K562 (cell line): Measurements from ENCODE around the gene EPHA2. TPM values are rescaled to one million over a fixed set of nuclear protein-coding genes. Genes with fewer than 3 reads are reported as not detected.

Experiments
- FOXK2 ChIP-seq, 2 experiments: fragments of 450-650 bp; IDR thresholded peaks in 1 of 2; conservative IDR thresholded peaks in 1 of 2; 2 replicates each; pipeline ENCODE4 v1.6.1; 2016; ENCODE audit warnings: low read depth in 2 of 2, mild to moderate bottlenecking in 1 of 2
- GATAD2A ChIP-seq: fragments of 450-650 bp; IDR thresholded peaks from 2 replicates; pipeline ENCODE4 v1.6.1; 2017
- IFI16 ChIP-seq: fragments of 250-450 bp; sonication (Bioruptor Pico); IDR thresholded peaks from 2 replicates; pipeline ENCODE4 v2.1.2; 2022; ENCODE audit warnings: mild to moderate bottlenecking, inconsistent platforms
- JUND ChIP-seq, 2 experiments: IDR thresholded peaks; 2 replicates in 1 of 2; 3 replicates in 1 of 2; pipeline ENCODE4 v1.6.1; 2011; ENCODE audit warnings: borderline replicate concordance in 2 of 2, low read depth in 2 of 2, low read length in 2 of 2, improper control_type of control experiment in 1 of 2, missing biosample characterization in 1 of 2, missing genetic modification characterization in 1 of 2, missing genetic modification reagents in 1 of 2
- MTA1 ChIP-seq: fragments of 450-650 bp; IDR thresholded peaks from 2 replicates; pipeline ENCODE4 v1.6.1; 2017; ENCODE audit warnings: borderline replicate concordance
- NR4A1 ChIP-seq, 2 experiments: fragments of 250-450 bp in 1 of 2; fragments of 450-650 bp in 1 of 2; sonication (Bioruptor Pico) in 1 of 2; IDR thresholded peaks; 2 replicates each; pipeline versions ENCODE4 v1.4.0 to v1.6.1; 2016 to 2020; ENCODE audit warnings: mild to moderate bottlenecking in 2 of 2, missing compliant biosample characterization in 1 of 2, missing genetic modification characterization in 1 of 2, moderate library complexity in 1 of 2
- RBM15 ChIP-seq: fragments of 200-400 bp; formaldehyde crosslinking; IDR thresholded peaks from 2 replicates; pipeline ENCODE4 v1.6.1; 2018; ENCODE audit warnings: mild to moderate bottlenecking, low read length, moderate library complexity; ENCODE audit not compliant: insufficient read depth
- ZBTB2 ChIP-seq: fragments of 450-650 bp; IDR thresholded peaks from 2 replicates; pipeline ENCODE4 v1.6.1; 2016; ENCODE audit warnings: antibody characterized with exemption
- ZNF408 ChIP-seq: fragments of 250-450 bp; sonication (Bioruptor Pico); IDR thresholded peaks from 2 replicates; pipeline ENCODE4 v1.4.0; 2020; ENCODE audit warnings: low read depth, mild to moderate bottlenecking, moderate library complexity
- polyA plus RNA-seq, 8 experiments: library from polyadenylated mRNA; depleted of rRNA in 4 of 8; stranded (reverse) in 5 of 8; unstranded in 3 of 8; fragments of >200 nt; fragmentation: Nextera tagmentation in 2 of 8; fragmentation: Illumina TruSeq in 1 of 8; extraction: Ambion mirVana in 2 of 8; extraction: Trizol in 1 of 8; gene quantifications; 2 replicates each; pipeline versions ENCODE4 v1.2.1 to v1.2.3, GENCODE V29; 2011 to 2014; ENCODE audit warnings: inconsistent platforms in 1 of 8, missing spikeins in 1 of 8
- total RNA-seq, 7 experiments: library from RNA; depleted of rRNA in 6 of 7; stranded (reverse); fragments of >200 nt in 6 of 7; fragmentation: Illumina TruSeq in 2 of 7; extraction: Trizol in 2 of 7; gene quantifications; 2 replicates each; pipeline versions ENCODE4 v1.2.1 to v1.2.3, GENCODE V29; 2011 to 2021; ENCODE audit warnings: low replicate concordance in 1 of 7
- TF ChIP-seq, protein P1 (sequence below), 2 experiments: fragments of 450-650 bp; conservative IDR thresholded peaks; 2 replicates each; pipeline ENCODE4 v1.6.1; 2017; ENCODE audit warnings: mild to moderate bottlenecking in 2 of 2, moderate library complexity in 2 of 2

EPHA2 gene
- total and polyA plus RNA-seq, 9 of the 15 experiments (the other 6 are each of a cell fraction or from before 2014, with no cell fraction given), result 0.04 to 0.40 (median 0.07) TPM; not detected in 4

GRCh38 chr1:16111771-16112595, 43.9 kb downstream of the EPHA2 start (continued):
- TF ChIP-seq ZBTB2, result 0 out of 2 replicates have a peak, but pooled peaks have one; percentile 64
- TF ChIP-seq, protein P1, sequence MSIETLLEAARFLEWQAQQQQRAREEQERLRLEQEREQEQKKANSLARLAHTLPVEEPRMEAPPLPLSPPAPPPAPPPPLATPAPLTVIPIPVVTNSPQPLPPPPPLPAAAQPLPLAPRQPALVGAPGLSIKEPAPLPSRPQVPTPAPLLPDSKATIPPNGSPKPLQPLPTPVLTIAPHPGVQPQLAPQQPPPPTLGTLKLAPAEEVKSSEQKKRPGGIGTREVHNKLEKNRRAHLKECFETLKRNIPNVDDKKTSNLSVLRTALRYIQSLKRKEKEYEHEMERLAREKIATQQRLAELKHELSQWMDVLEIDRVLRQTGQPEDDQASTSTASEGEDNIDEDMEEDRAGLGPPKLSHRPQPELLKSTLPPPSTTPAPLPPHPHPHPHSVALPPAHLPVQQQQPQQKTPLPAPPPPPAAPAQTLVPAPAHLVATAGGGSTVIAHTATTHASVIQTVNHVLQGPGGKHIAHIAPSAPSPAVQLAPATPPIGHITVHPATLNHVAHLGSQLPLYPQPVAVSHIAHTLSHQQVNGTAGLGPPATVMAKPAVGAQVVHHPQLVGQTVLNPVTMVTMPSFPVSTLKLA (conservative IDR thresholded peaks at IDR 0.05), result peak in 1 of 2 experiments; percentile 73; a peak in 3 of 4 replicates
- no peak for TF ChIP-seq IFI16
- peak; percentile 73 for TF ChIP-seq JUND (IDR thresholded peaks at IDR 0.05; ENCODE audit: borderline replicate concordance, low read depth, low read length)
- peak; percentile 71; the same call in 1 of the 3 replicates for TF ChIP-seq JUND (tag; IDR thresholded peaks at IDR 0.05; ENCODE audit: borderline replicate concordance, low read depth, low read length)
- TF ChIP-seq RBM15, result no peak
- TF ChIP-seq GATAD2A, result peak; percentile 53; the same call in 1 of the 2 replicates
- TF ChIP-seq MTA1, result 0 out of 2 replicates have a peak, but pooled peaks have one; percentile 50
- no peak for TF ChIP-seq ZNF408 (CRISPR knock-in tag)
- TF ChIP-seq NR4A1 (CRISPR knock-in tag; IDR thresholded peaks at IDR 0.05), result no peak
- TF ChIP-seq NR4A1 (tag; IDR thresholded peaks at IDR 0.05), result no peak
- TF ChIP-seq FOXK2 (conservative IDR thresholded peaks at IDR 0.05 in 1 of 2, IDR thresholded peaks at IDR 0.05 in 1 of 2; ENCODE audit: low read depth in 2 of 2), result no peak
